Erythroblast (primary cell): ENCODE measurements around the gene INPP4A.

Experiments used
- GATA1 ChIP-seq: IDR thresholded peaks from 2 replicates; pipeline ENCODE4 v1.6.1; 2011; ENCODE audit warnings: low read depth, mild to moderate bottlenecking, control low read depth, low read length, moderate library complexity
- POLR2A ChIP-seq: IDR thresholded peaks from 2 replicates; pipeline ENCODE4 v1.6.1; 2011; ENCODE audit warnings: mild to moderate bottlenecking, low read length

GRCh38 chr2:98538280-98539041, 93.8 kb downstream of the INPP4A start:
- no peak for TF ChIP-seq POLR2A
- TF ChIP-seq GATA1 = no peak
